ENCODE data around the gene CEP120. TPM values are rescaled to one million over a fixed set of nuclear protein-coding genes. Genes with fewer than 3 reads are reported as not detected.
"Not testable (repeated sequence)": the region's sequence is repeated elsewhere in the genome, so short reads cannot be mapped to it uniquely, and the experiment has no call there.

Gene CEP120
- polyA plus RNA-seq, 4 donors = 4.1 to 12.6 (median 5.1) TPM

DNA sequence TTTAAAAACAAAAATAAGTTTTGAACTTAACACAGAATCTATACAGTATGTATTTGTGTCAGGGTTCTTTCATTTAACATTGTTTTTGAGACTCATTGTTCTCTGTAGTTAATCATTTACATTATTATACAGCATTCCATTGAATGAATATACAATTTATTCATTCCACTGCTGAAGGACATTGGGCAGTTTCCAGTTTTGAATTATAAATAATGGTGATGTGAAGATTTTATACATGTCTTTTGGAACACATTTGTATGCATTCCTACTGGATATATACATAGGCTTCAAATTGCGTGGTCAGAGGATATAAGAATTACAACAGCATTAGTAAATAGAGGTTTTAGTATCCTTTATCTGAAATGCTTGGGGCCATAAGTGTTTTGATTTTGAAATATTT lies 72.0 kb downstream of the CEP120 start:
- no peaks in the 10 kb centered on the region for H3K4me1 ChIP-seq (ENCODE audit: control insufficient read depth in 3 of 3, insufficient read depth in 2 of 3, low read depth in 1 of 3, low read length in 2 of 3)
- no peak for FAIRE-seq
- no peaks in the 10 kb centered on the region for H3K27me3 ChIP-seq (ENCODE audit: control insufficient read depth in 3 of 3, insufficient read depth in 3 of 3, low read length in 3 of 3)
- peaks cover 2 to 6% (median 5%) of the 10 kb centered on the region in 3 donors for H3K36me3 ChIP-seq (ENCODE audit: control insufficient read depth in 3 of 3, insufficient read depth in 2 of 3, low read depth in 1 of 3, low read length in 3 of 3)
- 90 to 100% (median 98%) methylated on average over 1 of the region's 1 CpG for WGBS, 3 donors
- no peak overlapping the region for H3K27ac ChIP-seq (ENCODE audit: low read depth in 1 of 3, low read length in 2 of 3)
- no peak overlapping the region for H3K4me3 ChIP-seq (ENCODE audit: low read depth in 1 of 3, low read length in 3 of 3)
- H3K9me3 ChIP-seq (ENCODE audit: control insufficient read depth in 2 of 2, insufficient read depth in 1 of 2, low read depth in 1 of 2, low read length in 1 of 2) = no peaks in the 10 kb centered on the region
- no peak for DNase-seq

DNA sequence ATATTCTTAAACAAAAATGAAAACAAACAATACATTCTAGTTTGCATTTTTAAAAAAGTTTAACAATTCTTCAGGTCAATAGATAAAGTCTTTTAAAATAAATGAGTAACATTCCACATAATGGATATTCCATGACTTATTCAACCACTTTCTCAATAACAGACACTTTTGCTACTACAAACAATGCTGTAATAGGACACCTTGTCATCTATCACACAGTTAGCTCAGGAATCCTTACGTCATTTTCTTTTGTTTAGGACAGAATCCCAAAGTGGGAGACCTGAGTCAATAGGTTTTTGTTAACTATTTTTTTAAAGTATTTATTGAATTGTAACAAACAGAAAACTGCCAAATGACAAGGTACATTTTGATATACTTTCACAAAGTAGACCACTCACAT lies 72.5 kb downstream of the CEP120 start:
- DNase-seq = no peak
- FAIRE-seq = no peak
- peaks cover 2 to 6% (median 5%) of the 10 kb centered on the region in 3 donors for H3K36me3 ChIP-seq (ENCODE audit: control insufficient read depth in 3 of 3, insufficient read depth in 2 of 3, low read depth in 1 of 3, low read length in 3 of 3)
- H3K4me1 ChIP-seq (ENCODE audit: control insufficient read depth in 3 of 3, insufficient read depth in 2 of 3, low read depth in 1 of 3, low read length in 2 of 3) = no peaks in the 10 kb centered on the region
- H3K27ac ChIP-seq (ENCODE audit: low read depth in 1 of 3, low read length in 2 of 3) = no peak overlapping the region
- WGBS, 3 donors = 92 to 97% (median 96%) methylated on average over 1 of the region's 1 CpG
- no peaks in the 10 kb centered on the region for H3K9me3 ChIP-seq (ENCODE audit: control insufficient read depth in 2 of 2, insufficient read depth in 1 of 2, low read depth in 1 of 2, low read length in 1 of 2)
- no peak overlapping the region for H3K4me3 ChIP-seq (ENCODE audit: low read depth in 1 of 3, low read length in 3 of 3)
- H3K27me3 ChIP-seq (ENCODE audit: control insufficient read depth in 3 of 3, insufficient read depth in 3 of 3, low read length in 3 of 3) = no peaks in the 10 kb centered on the region

DNA sequence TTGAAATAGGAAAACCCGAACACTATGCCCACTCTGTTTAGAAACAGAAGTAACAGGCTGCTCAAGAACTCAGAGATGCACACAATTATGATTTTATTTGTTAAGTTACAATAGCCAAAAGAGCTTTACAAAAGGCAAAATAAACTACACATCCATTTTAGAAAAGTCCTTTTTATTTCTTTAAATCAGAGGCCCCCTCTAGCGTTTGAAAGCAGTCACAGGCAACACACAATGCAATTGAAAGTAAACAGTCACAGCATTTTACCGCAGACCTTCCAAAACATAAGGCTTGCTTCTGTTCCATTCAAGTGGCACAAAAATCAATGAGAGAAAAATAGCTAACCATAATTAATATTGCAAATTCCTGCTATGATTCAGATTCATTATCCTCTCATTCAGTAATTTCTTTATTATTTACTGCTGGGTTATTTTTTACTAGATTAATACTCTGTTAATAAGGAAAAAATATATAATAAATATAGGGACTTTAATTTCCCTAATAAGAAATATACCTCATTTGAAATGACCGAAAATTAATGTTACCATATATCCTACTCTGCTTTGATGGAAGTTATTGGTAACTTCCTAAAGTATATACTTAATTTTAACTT lies 78.3 kb downstream of the CEP120 start:
- WGBS, 3 donors = 59 to 73% (median 63%) methylated on average over 4 of the region's 4 CpGs
- no peak for FAIRE-seq

DNA sequence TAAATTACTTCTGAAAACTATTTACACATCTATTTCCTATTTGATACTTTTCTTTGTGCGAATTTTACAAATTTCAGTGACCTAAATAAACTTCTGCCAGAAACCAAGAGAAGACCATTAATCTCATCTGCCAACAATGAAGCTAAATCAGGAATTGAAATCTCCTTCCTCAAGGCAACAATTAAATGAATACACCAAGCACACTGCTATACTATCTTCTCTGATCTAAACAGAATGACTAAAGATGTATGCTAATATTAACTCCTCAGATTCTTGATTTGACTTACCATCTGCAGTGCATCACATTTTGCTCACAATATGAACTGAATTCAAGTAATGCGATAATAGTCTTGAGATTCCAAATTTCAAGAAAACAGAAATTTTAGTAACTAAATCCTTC lies 82.3 kb downstream of the CEP120 start:
- no peaks in the 10 kb centered on the region for H3K27me3 ChIP-seq (ENCODE audit: control insufficient read depth in 3 of 3, insufficient read depth in 3 of 3, low read length in 3 of 3)
- no peaks in the 10 kb centered on the region for H3K9me3 ChIP-seq (ENCODE audit: control insufficient read depth in 2 of 2, insufficient read depth in 1 of 2, low read depth in 1 of 2, low read length in 1 of 2)
- 62 to 83% (median 82%) methylated on average over 2 of the region's 2 CpGs for WGBS, 3 donors
- no peak overlapping the region for H3K27ac ChIP-seq (ENCODE audit: low read depth in 1 of 3, low read length in 2 of 3)
- H3K36me3 ChIP-seq (ENCODE audit: control insufficient read depth in 3 of 3, insufficient read depth in 2 of 3, low read depth in 1 of 3, low read length in 3 of 3) = no peaks in the 10 kb centered on the region
- H3K4me1 ChIP-seq (ENCODE audit: control insufficient read depth in 3 of 3, insufficient read depth in 2 of 3, low read depth in 1 of 3, low read length in 2 of 3) = no peaks in the 10 kb centered on the region
- FAIRE-seq (no peak), DNase-seq (no peak)
- no peak overlapping the region for H3K4me3 ChIP-seq (ENCODE audit: low read depth in 1 of 3, low read length in 3 of 3)

More for the DNA sequence above, 78.3 kb downstream of the CEP120 start:
- peaks cover 0 to 6% (median 5%) of the 10 kb centered on the region in 3 donors for H3K36me3 ChIP-seq (ENCODE audit: control insufficient read depth in 3 of 3, insufficient read depth in 2 of 3, low read depth in 1 of 3, low read length in 3 of 3)
- H3K27ac ChIP-seq (ENCODE audit: low read depth in 1 of 3, low read length in 2 of 3) = no peak overlapping the region
- H3K4me1 ChIP-seq (ENCODE audit: control insufficient read depth in 3 of 3, insufficient read depth in 2 of 3, low read depth in 1 of 3, low read length in 2 of 3) = no peaks in the 10 kb centered on the region
- no peaks in the 10 kb centered on the region for H3K9me3 ChIP-seq (ENCODE audit: control insufficient read depth in 2 of 2, insufficient read depth in 1 of 2, low read depth in 1 of 2, low read length in 1 of 2)
- H3K27me3 ChIP-seq (ENCODE audit: control insufficient read depth in 3 of 3, insufficient read depth in 3 of 3, low read length in 3 of 3) = no peaks in the 10 kb centered on the region
- peak; percentile 3 to 19 for DNase-seq
- H3K4me3 ChIP-seq (ENCODE audit: low read depth in 1 of 3, low read length in 3 of 3) = no peak overlapping the region

DNA sequence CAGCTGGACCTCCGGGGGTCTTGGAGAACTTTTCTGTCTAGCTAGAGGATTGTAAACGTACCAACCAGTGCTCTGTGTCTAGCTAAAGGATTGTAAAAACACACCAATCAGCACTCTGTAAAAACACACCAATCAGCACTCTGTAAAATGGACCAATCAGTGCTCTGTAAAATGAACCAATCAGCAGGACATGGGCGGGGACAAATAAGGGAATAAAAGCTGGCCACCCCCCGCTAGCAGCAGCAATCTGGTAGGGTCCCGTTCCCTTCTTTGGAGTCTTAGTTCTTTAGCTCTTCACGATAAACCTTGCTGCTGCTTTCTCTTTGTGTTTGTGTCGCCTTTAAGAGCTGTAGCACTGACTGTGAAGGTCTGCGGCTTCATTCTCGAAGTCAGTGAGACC lies 114.8 kb downstream of the CEP120 start:
- not testable (repeated sequence) for DNase-seq; H3K9me3 ChIP-seq (ENCODE audit: control insufficient read depth in 2 of 2, insufficient read depth in 1 of 2, low read depth in 1 of 2, low read length in 1 of 2); H3K27me3 ChIP-seq (ENCODE audit: control insufficient read depth in 3 of 3, insufficient read depth in 3 of 3, low read length in 3 of 3); H3K4me1 ChIP-seq (ENCODE audit: control insufficient read depth in 3 of 3, insufficient read depth in 2 of 3, low read depth in 1 of 3, low read length in 2 of 3); H3K4me3 ChIP-seq (ENCODE audit: low read depth in 1 of 3, low read length in 3 of 3); H3K27ac ChIP-seq (ENCODE audit: low read depth in 1 of 3, low read length in 2 of 3); FAIRE-seq; H3K36me3 ChIP-seq (ENCODE audit: control insufficient read depth in 3 of 3, insufficient read depth in 2 of 3, low read depth in 1 of 3, low read length in 3 of 3)
- 77 to 80% (median 78%) methylated on average over 9 of the region's 9 CpGs for WGBS, 3 donors

DNA sequence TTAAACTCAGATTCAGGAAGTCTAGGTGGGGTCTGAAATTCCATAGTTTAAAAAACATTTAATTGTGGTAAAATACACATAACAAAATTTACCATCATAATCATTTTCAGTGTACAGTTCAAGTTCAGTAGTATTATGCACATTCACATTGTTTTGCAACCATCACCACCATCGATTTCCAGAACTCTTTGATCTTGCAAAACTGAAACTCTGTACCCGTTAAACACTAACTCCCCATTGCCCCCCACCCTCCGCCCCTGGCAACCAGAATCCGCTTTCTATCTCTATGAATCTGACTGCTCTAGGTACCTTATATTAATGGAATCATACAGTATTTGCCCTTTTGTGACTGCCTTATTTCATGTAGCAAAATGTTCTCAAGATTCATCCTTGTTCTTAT lies 117.5 kb downstream of the CEP120 start:
- DNase-seq = no peak
- no peak overlapping the region for H3K4me3 ChIP-seq (ENCODE audit: low read depth in 1 of 3, low read length in 3 of 3)
- no peak overlapping the region for H3K27ac ChIP-seq (ENCODE audit: low read depth in 1 of 3, low read length in 2 of 3)
- no peaks in the 10 kb centered on the region for H3K27me3 ChIP-seq (ENCODE audit: control insufficient read depth in 3 of 3, insufficient read depth in 3 of 3, low read length in 3 of 3)
- FAIRE-seq = no peak
- WGBS, 3 donors = 54 to 77% (median 65%) methylated on average over 4 of the region's 4 CpGs
- H3K9me3 ChIP-seq (ENCODE audit: control insufficient read depth in 2 of 2, insufficient read depth in 1 of 2, low read depth in 1 of 2, low read length in 1 of 2) = no peaks in the 10 kb centered on the region
- H3K4me1 ChIP-seq (ENCODE audit: control insufficient read depth in 3 of 3, insufficient read depth in 2 of 3, low read depth in 1 of 3, low read length in 2 of 3) = no peaks in the 10 kb centered on the region
- no peaks in the 10 kb centered on the region for H3K36me3 ChIP-seq (ENCODE audit: control insufficient read depth in 3 of 3, insufficient read depth in 2 of 3, low read depth in 1 of 3, low read length in 3 of 3)

DNA sequence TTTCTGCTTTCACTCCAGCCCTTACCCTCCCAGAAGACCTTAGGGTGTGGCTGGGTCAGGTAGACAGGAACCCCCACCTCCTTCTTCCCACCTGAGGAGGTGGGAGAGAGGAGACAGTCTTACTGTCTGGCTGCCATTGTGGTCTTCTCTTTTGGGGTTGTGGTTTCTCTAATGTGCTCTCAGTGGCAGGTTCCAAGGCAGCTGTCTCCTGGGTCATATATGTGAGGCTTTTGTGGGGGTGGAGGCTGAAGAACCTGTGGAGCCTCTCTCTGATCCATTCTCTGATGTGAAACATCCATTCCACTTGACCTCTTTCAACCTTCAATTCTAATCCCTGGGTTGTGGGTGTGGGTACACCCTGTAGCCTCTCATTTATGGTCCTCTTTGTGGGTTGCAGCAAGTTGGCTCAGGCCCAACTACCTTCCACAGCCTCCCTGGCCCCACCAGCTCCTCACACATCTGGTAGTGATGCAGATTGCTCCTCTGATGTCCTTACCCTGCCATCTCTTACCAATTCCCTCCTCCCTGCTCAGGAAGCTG lies 118.4 kb downstream of the CEP120 start:
- DNase-seq = no peak
- H3K27me3 ChIP-seq (ENCODE audit: control insufficient read depth in 3 of 3, insufficient read depth in 3 of 3, low read length in 3 of 3) = no peaks in the 10 kb centered on the region
- H3K4me1 ChIP-seq (ENCODE audit: control insufficient read depth in 3 of 3, insufficient read depth in 2 of 3, low read depth in 1 of 3, low read length in 2 of 3) = no peaks in the 10 kb centered on the region
- H3K36me3 ChIP-seq (ENCODE audit: control insufficient read depth in 3 of 3, insufficient read depth in 2 of 3, low read depth in 1 of 3, low read length in 3 of 3) = no peaks in the 10 kb centered on the region
- peaks cover 0 to 4% of the 10 kb centered on the region in 2 donors for H3K9me3 ChIP-seq (ENCODE audit: control insufficient read depth in 2 of 2, insufficient read depth in 1 of 2, low read depth in 1 of 2, low read length in 1 of 2)
- no peak overlapping the region for H3K27ac ChIP-seq (ENCODE audit: low read depth in 1 of 3, low read length in 2 of 3)
- FAIRE-seq = no peak
- H3K4me3 ChIP-seq (ENCODE audit: low read depth in 1 of 3, low read length in 3 of 3) = no peak overlapping the region

DNA sequence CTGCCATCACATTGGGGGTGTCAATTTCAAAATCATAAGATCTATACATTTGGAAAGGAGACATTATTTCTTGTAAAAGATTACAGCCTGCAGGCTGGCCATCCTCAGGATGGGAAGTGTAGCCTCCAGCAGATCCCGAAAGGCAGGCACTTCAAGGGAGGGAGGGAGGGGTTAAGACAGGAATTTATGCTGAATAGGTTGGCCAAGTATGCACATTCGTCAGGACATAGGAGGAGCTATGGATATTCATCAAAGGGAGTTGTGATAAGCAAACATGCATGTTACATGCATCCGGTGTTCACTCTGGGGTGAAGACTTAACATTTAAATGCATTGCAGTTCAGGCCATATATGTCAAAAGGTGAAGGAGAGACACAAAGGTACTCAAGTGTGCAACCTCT lies 119.4 kb downstream of the CEP120 start:
- H3K27ac ChIP-seq (ENCODE audit: low read depth in 1 of 3, low read length in 2 of 3) = no peak overlapping the region
- no peaks in the 10 kb centered on the region for H3K4me1 ChIP-seq (ENCODE audit: control insufficient read depth in 3 of 3, insufficient read depth in 2 of 3, low read depth in 1 of 3, low read length in 2 of 3)
- no peaks in the 10 kb centered on the region for H3K27me3 ChIP-seq (ENCODE audit: control insufficient read depth in 3 of 3, insufficient read depth in 3 of 3, low read length in 3 of 3)
- H3K4me3 ChIP-seq (ENCODE audit: low read depth in 1 of 3, low read length in 3 of 3) = no peak overlapping the region
- no peaks in the 10 kb centered on the region for H3K36me3 ChIP-seq (ENCODE audit: control insufficient read depth in 3 of 3, insufficient read depth in 2 of 3, low read depth in 1 of 3, low read length in 3 of 3)
- FAIRE-seq (no peak), DNase-seq (no peak)
- 65 to 80% (median 72%) methylated on average over 3 of the region's 3 CpGs for WGBS, 3 donors
- H3K9me3 ChIP-seq (ENCODE audit: control insufficient read depth in 2 of 2, insufficient read depth in 1 of 2, low read depth in 1 of 2, low read length in 1 of 2) = peaks cover 0 to 4% of the 10 kb centered on the region in 2 donors

DNA sequence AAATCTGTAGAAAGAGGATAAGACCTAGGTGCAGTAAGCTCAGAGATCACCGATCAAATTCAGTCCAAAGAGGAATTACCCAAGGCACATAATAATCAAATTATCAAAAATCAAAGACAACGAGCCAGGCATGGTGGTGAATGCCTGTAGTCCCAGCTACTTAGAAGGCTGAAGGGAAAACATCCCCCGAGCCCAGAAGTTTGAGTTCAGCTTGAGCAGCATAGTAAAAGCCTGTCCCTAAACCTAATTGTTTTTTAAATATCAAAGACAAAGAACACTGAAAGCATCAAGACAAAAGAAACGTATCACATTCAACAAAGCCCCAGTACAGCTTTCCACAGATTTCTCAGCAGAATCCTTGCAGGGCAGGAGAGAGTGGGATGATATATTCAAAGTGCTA lies 122.9 kb downstream of the CEP120 start:
- DNase-seq = no peak
- no peaks in the 10 kb centered on the region for H3K36me3 ChIP-seq (ENCODE audit: control insufficient read depth in 3 of 3, insufficient read depth in 2 of 3, low read depth in 1 of 3, low read length in 3 of 3)
- no peaks in the 10 kb centered on the region for H3K4me1 ChIP-seq (ENCODE audit: control insufficient read depth in 3 of 3, insufficient read depth in 2 of 3, low read depth in 1 of 3, low read length in 2 of 3)
- WGBS, 3 donors = 76 to 90% (median 84%) methylated on average over 4 of the region's 4 CpGs
- peaks cover 0 to 4% of the 10 kb centered on the region in 2 donors for H3K9me3 ChIP-seq (ENCODE audit: control insufficient read depth in 2 of 2, insufficient read depth in 1 of 2, low read depth in 1 of 2, low read length in 1 of 2)
- H3K4me3 ChIP-seq (ENCODE audit: low read depth in 1 of 3, low read length in 3 of 3) = no peak overlapping the region
- no peak for FAIRE-seq
- no peaks in the 10 kb centered on the region for H3K27me3 ChIP-seq (ENCODE audit: control insufficient read depth in 3 of 3, insufficient read depth in 3 of 3, low read length in 3 of 3)
- no peak overlapping the region for H3K27ac ChIP-seq (ENCODE audit: low read depth in 1 of 3, low read length in 2 of 3)
